ENCODE results near the gene COL26A1. TPM values are rescaled to one million over a fixed set of nuclear protein-coding genes. Genes with fewer than 3 reads are reported as not detected.

COL26A1 gene
- total and polyA plus RNA-seq, 2 of the 4 experiments (the other 2 are of a cell fraction), result not detected

GRCh38 chr7:101426303-101427011 is 63.8 kb downstream of the COL26A1 start:
- POLR2A ChIA-PET (ENCODE audit: unreplicated experiment), result no interaction called here

More at GRCh38 chr7:101426303-101427011, 63.8 kb downstream of the COL26A1 start:
- Histone ChIP-seq H3K9me1 (ENCODE audit: insufficient read depth, low read length) (no peaks in the 10 kb centered on the region), H3K4me2 (ENCODE audit: low read depth, low read length) (no peak overlapping the region), H2AFZ (replicated peaks; ENCODE audit: low read length, poor library complexity) (no peak overlapping the region), H3K4me3 (ENCODE audit: insufficient read depth, low read depth, low read length) (no peak overlapping the region), H3K27ac (ENCODE audit: insufficient read depth, low read length) (no peak overlapping the region), H4K91ac (ENCODE audit: insufficient read depth, low read depth, low read length) (no peak overlapping the region), H4K5ac (ENCODE audit: low read depth, low read length) (no peak overlapping the region), H3K9me3 (ENCODE audit: control insufficient read depth, insufficient read depth, low read length) (peaks cover 2% of the 10 kb centered on the region; the same call in 1 of the 2 replicates), H2AK5ac (ENCODE audit: low read depth, low read length) (no peak overlapping the region), H3K18ac (ENCODE audit: low read depth, low read length) (no peak overlapping the region), H3K27me3 (ENCODE audit: control insufficient read depth, insufficient read depth, low read length) (peaks cover 20% of the 10 kb centered on the region), H4K8ac (ENCODE audit: low read depth in 2 of 2, low read length in 2 of 2) (no peak overlapping the region), H3K36me3 (ENCODE audit: control insufficient read depth, insufficient read depth, low read length) (no peaks in the 10 kb centered on the region), H2BK120ac (ENCODE audit: low read depth, low read length) (no peak overlapping the region), H2BK5ac (ENCODE audit: low read depth, low read length, poor library complexity, severe bottlenecking) (no peak overlapping the region), H4K20me1 (ENCODE audit: insufficient read depth, low read length) (no peaks in the 10 kb centered on the region), H2BK15ac (ENCODE audit: low read depth, low read length) (no peak overlapping the region), H3K4me1 (ENCODE audit: control insufficient read depth, insufficient read depth, low read length) (no peaks in the 10 kb centered on the region), H3K56ac (ENCODE audit: extremely low read depth, insufficient read depth, low read length) (no peak overlapping the region), H3K79me1 (ENCODE audit: low read depth in 1 of 2, low read length in 2 of 2) (no peaks in the 10 kb centered on the region), H3K14ac (replicated peaks; ENCODE audit: low read depth, low read length) (no peak overlapping the region), H2BK20ac (ENCODE audit: low read depth, low read length) (no peak overlapping the region), H3K4ac (ENCODE audit: low read depth, low read length) (no peak overlapping the region), H2AK9ac (replicated peaks; ENCODE audit: low read depth, low read length, poor library complexity) (no peak overlapping the region), H3K23ac (ENCODE audit: low read depth, low read length) (no peak overlapping the region), H3K9ac (ENCODE audit: low read depth, low read length) (no peak overlapping the region)
- DNase-seq (no peak), ATAC-seq (ENCODE audit: low read depth) (no peak)
- dilution Hi-C loops (cut with HindIII; ENCODE audit: low sequenced_read_pairs, unreplicated experiment) (no loop called here), intact Hi-C loops (cut with micrococcal nuclease) (no loop called here), in situ Hi-C loops (cut with MboI; ENCODE audit: low sequenced_read_pairs) (no loop called here)
- CTCF ChIA-PET, result no interaction called here
- no TSS peak for BruUV-seq (replicated peaks)
- WGBS, 2 experiments (ENCODE audit: extremely low coverage in 2 of 2, insufficient read length in 1 of 2), result no CpG with 5 or more reads among the region's 10 CpGs
- TF ChIP-seq NFE2L2 (IDR thresholded peaks at IDR 0.05; ENCODE audit: low read depth, low read length) (no peak), BHLHE40 (IDR thresholded peaks at IDR 0.05; ENCODE audit: low read depth, low read length) (no peak), MAZ (IDR thresholded peaks at IDR 0.05; ENCODE audit: borderline replicate concordance, low read depth, low read length) (no peak), ELK1 (IDR thresholded peaks at IDR 0.05; ENCODE audit: borderline replicate concordance, low read depth, low read length) (no peak), FOS (IDR thresholded peaks at IDR 0.05; ENCODE audit: low read depth, low read length) (no peak), USF2 (IDR thresholded peaks at IDR 0.05; ENCODE audit: low read depth, low read length) (no peak), RAD21 (IDR thresholded peaks at IDR 0.05; ENCODE audit: low read length) (no peak), POLR2A (IDR thresholded peaks at IDR 0.05; ENCODE audit: low read depth, low read length) (no peak), CEBPB (IDR thresholded peaks at IDR 0.05; ENCODE audit: low read depth, low read length) (no peak), CTCF (conservative IDR thresholded peaks at IDR 0.05; ENCODE audit: low read depth, low read length) (no peak), RFX5 (IDR thresholded peaks at IDR 0.05; ENCODE audit: low read depth, low read length) (no peak), MXI1 (IDR thresholded peaks at IDR 0.05; ENCODE audit: borderline replicate concordance, low read depth, low read length) (no peak), MAFK (IDR thresholded peaks at IDR 0.05; ENCODE audit: low read depth, low read length) (no peak), RCOR1 (IDR thresholded peaks at IDR 0.05; ENCODE audit: insufficient replicate concordance, low read length) (no peak), SMC3 (IDR thresholded peaks at IDR 0.05; ENCODE audit: low read depth, low read length) (no peak), CHD1 (IDR thresholded peaks at IDR 0.05; ENCODE audit: low read depth, low read length) (no peak)
